Measurements from ENCODE around the gene GMDS. TPM values are rescaled to one million over a fixed set of nuclear protein-coding genes. Genes with fewer than 3 reads are reported as not detected.

GMDS gene
- total RNA-seq, 1 experiment from 2014 or later: 35.0 TPM

GRCh38 chr6:2183246-2183645, 62.2 kb downstream of the GMDS start:
- ATAC-seq (no peak), DNase-seq (ENCODE audit: low spot score) (no peak)
- ChIA-PET CTCF (no interaction called here), POLR2A (no interaction called here)
- Mint-ChIP-seq H3K9me3 (peaks cover 11% of the 10 kb centered on the region), H3K27ac (no peak overlapping the region), H3K4me3 (no peak overlapping the region), H3K27me3 (ENCODE audit: low read depth) (no peaks in the 10 kb centered on the region; the same call in 1 of the 2 replicates), H3K4me1 (peaks cover 20% of the 10 kb centered on the region), H3K36me3 (peaks cover 8% of the 10 kb centered on the region)
- TF ChIP-seq TP53 (CRISPR knock-in tag; IDR thresholded peaks at IDR 0.05): no peak
- no peak for TF ChIP-seq ELF4 (CRISPR knock-in tag; IDR thresholded peaks at IDR 0.05; ENCODE audit: low read depth)
- no peak for TF ChIP-seq STAT6 (CRISPR knock-in tag; conservative IDR thresholded peaks at IDR 0.05; ENCODE audit: low read depth)
- TF ChIP-seq IRF2 (CRISPR knock-in tag; IDR thresholded peaks at IDR 0.05; ENCODE audit: borderline replicate concordance, low read depth): no peak
- no peak for TF ChIP-seq OVOL2 (CRISPR knock-in tag; IDR thresholded peaks at IDR 0.05; ENCODE audit: borderline replicate concordance)
- no peak for TF ChIP-seq CDX4 (CRISPR knock-in tag; IDR thresholded peaks at IDR 0.05; ENCODE audit: borderline replicate concordance)

GRCh38 chr6:2182251-2182650, 63.2 kb downstream of the GMDS start:
- H3K4me1 Mint-ChIP-seq: peaks cover 10% of the 10 kb centered on the region
- H3K36me3 Mint-ChIP-seq: peaks cover 18% of the 10 kb centered on the region
- ChIA-PET CTCF (interaction anchor here (0.9 to 1.0 kb wide), 2 partner anchors 24 to 27 kb away, joined by 3 to 4 read pairs; no protein-coding TSS in a partner anchor), POLR2A (no interaction called here)
- H3K27me3 Mint-ChIP-seq (ENCODE audit: low read depth): no peaks in the 10 kb centered on the region; the same call in 1 of the 2 replicates
- no peak overlapping the region for H3K4me3 Mint-ChIP-seq
- no peak for DNase-seq (ENCODE audit: low spot score)
- peaks cover 21% of the 10 kb centered on the region for H3K9me3 Mint-ChIP-seq
- no peak overlapping the region for H3K27ac Mint-ChIP-seq
- no peak for ATAC-seq
- TF ChIP-seq GTF2I (CRISPR knock-in tag; conservative IDR thresholded peaks at IDR 0.05) (no peak), NR2C2 (CRISPR knock-in tag; IDR thresholded peaks at IDR 0.05) (no peak), ZNF281 (CRISPR knock-in tag; IDR thresholded peaks at IDR 0.05) (no peak), SMAD3 (CRISPR knock-in tag; IDR thresholded peaks at IDR 0.05; ENCODE audit: borderline replicate concordance) (no peak), CDX4 (CRISPR knock-in tag; IDR thresholded peaks at IDR 0.05; ENCODE audit: borderline replicate concordance) (no peak), ELF4 (CRISPR knock-in tag; IDR thresholded peaks at IDR 0.05; ENCODE audit: low read depth) (no peak), ZNF423 (CRISPR knock-in tag; IDR thresholded peaks at IDR 0.05) (no peak), CREM (CRISPR knock-in tag; IDR thresholded peaks at IDR 0.05) (no peak), NFYB (CRISPR knock-in tag; conservative IDR thresholded peaks at IDR 0.05; ENCODE audit: low read depth) (no peak), E2F5 (CRISPR knock-in tag; IDR thresholded peaks at IDR 0.05) (no peak), PRDM15 (CRISPR knock-in tag; IDR thresholded peaks at IDR 0.05) (no peak), JAZF1 (CRISPR knock-in tag; IDR thresholded peaks at IDR 0.05) (no peak), ZBTB43 (CRISPR knock-in tag; IDR thresholded peaks at IDR 0.05) (no peak), MAX (CRISPR knock-in tag; IDR thresholded peaks at IDR 0.05) (no peak), CREB1 (CRISPR knock-in tag; IDR thresholded peaks at IDR 0.05) (no peak), HMGXB4 (CRISPR knock-in tag; IDR thresholded peaks at IDR 0.05) (no peak)

Data from WTC11 (cell line).